ENCODE data around the gene SF3B2. TPM values are rescaled to one million over a fixed set of nuclear protein-coding genes. Genes with fewer than 3 reads are reported as not detected.

Gene SF3B2
- total RNA-seq, 4 donors from 2014 or later = 117 to 160 (median 137) TPM

DNA sequence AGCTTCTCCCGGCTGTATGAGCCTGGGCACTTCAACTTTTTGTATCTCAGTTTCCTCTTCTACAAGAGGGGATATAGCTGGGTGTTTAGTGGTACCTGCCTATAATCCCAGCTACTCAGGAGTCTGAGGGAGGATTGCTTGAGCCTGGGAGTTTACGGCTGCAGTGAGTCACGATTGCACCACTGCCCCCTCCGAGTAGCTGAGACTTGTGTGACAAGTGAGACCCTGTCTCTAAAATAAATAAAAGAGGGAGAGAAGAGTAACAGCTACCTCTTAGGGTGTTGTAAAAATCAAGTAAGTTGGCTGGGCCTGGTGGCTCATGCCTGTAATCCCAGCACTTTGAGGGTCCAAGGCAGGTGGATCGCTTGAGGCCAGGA lies 15.8 kb upstream of the SF3B2 start:
- no peaks in the 10 kb centered on the region for H3K36me3 ChIP-seq
- H3K9me3 ChIP-seq = no peaks in the 10 kb centered on the region
- no peak for DNase-seq (ENCODE audit: extremely low spot score)
- 90% methylated on average over 5 of the region's 5 CpGs for WGBS
- H3K4me3 ChIP-seq = no peak overlapping the region
- peaks cover 0 to 21% (median 0%) of the 10 kb centered on the region in 4 donors for H3K27me3 ChIP-seq
- intact Hi-C loops (cut with DNase I) = no loop called here
- H3K27ac ChIP-seq (replicated peaks in 1 of 4) = no peak overlapping the region
- H3K4me1 ChIP-seq = no peaks in the 10 kb centered on the region
- no peak for TF ChIP-seq POLR2A (IDR thresholded peaks at IDR 0.05; ENCODE audit: low read depth)
- no peak for TF ChIP-seq EP300 (IDR thresholded peaks at IDR 0.05)
- TF ChIP-seq, protein P1, sequence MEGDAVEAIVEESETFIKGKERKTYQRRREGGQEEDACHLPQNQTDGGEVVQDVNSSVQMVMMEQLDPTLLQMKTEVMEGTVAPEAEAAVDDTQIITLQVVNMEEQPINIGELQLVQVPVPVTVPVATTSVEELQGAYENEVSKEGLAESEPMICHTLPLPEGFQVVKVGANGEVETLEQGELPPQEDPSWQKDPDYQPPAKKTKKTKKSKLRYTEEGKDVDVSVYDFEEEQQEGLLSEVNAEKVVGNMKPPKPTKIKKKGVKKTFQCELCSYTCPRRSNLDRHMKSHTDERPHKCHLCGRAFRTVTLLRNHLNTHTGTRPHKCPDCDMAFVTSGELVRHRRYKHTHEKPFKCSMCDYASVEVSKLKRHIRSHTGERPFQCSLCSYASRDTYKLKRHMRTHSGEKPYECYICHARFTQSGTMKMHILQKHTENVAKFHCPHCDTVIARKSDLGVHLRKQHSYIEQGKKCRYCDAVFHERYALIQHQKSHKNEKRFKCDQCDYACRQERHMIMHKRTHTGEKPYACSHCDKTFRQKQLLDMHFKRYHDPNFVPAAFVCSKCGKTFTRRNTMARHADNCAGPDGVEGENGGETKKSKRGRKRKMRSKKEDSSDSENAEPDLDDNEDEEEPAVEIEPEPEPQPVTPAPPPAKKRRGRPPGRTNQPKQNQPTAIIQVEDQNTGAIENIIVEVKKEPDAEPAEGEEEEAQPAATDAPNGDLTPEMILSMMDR (IDR thresholded peaks at IDR 0.05) = no peak
- no peak for TF ChIP-seq POLR2AphosphoS5 (IDR thresholded peaks at IDR 0.05)

DNA sequence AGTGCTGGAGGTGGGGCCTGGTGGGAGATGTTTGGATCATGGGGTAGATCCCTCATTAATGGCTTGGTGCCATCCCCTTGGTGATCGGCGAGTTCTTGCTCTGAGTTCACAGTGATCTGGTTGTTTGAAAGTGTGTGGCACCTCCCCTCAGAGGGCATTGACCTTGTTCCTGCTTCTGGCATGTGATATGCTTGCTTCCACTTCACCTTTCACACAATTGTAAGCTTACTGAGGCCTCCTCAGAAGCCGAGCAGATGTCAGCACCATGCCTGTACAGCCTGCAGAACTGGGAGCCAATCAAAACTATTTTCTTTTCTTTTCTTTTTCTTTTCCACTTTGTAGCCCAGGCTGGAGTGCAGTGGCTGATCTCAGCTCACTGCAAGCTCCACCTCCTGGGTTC lies 14.8 kb upstream of the SF3B2 start:
- Histone ChIP-seq H3K4me3 (no peak overlapping the region), H3K4me1 (no peaks in the 10 kb centered on the region), H3K27ac (replicated peaks in 1 of 4) (no peak overlapping the region), H3K9me3 (no peaks in the 10 kb centered on the region), H3K27me3 (peaks cover 0 to 21% (median 0%) of the 10 kb centered on the region in 4 donors), H3K36me3 (no peaks in the 10 kb centered on the region)
- no peak for TF ChIP-seq POLR2A (IDR thresholded peaks at IDR 0.05; ENCODE audit: low read depth)
- no peak for TF ChIP-seq POLR2AphosphoS5 (IDR thresholded peaks at IDR 0.05)
- TF ChIP-seq EP300 (IDR thresholded peaks at IDR 0.05) = no peak
- TF ChIP-seq, protein P1 (IDR thresholded peaks at IDR 0.05) = no peak
- WGBS = 84% methylated on average over 3 of the region's 3 CpGs
- DNase-seq (ENCODE audit: extremely low spot score) = no peak
- intact Hi-C loops (cut with DNase I) = no loop called here

DNA sequence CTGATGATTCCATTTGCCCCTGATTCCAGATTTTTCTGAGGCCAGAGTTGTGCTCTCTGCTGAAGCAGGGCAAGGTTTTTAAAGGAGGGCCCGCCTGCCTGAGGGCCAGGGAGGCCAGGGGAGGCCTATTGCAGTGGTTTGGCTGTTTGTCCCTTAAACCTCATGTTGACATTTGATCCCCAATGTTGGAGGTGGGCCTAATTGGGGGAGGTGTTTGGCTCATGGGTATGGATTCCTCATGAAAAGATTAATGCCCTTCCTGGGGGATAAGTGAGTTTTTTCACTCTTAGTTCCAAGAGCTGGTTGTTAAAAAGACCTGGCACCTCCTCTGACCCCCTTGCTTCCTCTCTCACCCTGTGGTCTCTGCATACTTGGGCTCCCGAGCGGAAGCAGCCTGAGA lies 12.4 kb upstream of the SF3B2 start:
- intact Hi-C loops (cut with DNase I) = no loop called here
- Histone ChIP-seq H3K27ac (replicated peaks in 1 of 4) (no peak overlapping the region), H3K9me3 (no peaks in the 10 kb centered on the region), H3K27me3 (peaks cover 0 to 13% (median 0%) of the 10 kb centered on the region in 4 donors), H3K4me3 (no peak overlapping the region), H3K36me3 (peaks cover 0 to 6% (median 0%) of the 10 kb centered on the region in 4 donors), H3K4me1 (peaks cover 0 to 1% (median 0%) of the 10 kb centered on the region in 4 donors)
- WGBS = 89% methylated on average over 3 of the region's 3 CpGs
- DNase-seq (ENCODE audit: extremely low spot score) = no peak
- TF ChIP-seq POLR2AphosphoS5 (IDR thresholded peaks at IDR 0.05) (no peak), POLR2A (IDR thresholded peaks at IDR 0.05; ENCODE audit: low read depth) (no peak), EP300 (IDR thresholded peaks at IDR 0.05) (no peak)
- TF ChIP-seq, protein P1 (IDR thresholded peaks at IDR 0.05) = no peak

DNA sequence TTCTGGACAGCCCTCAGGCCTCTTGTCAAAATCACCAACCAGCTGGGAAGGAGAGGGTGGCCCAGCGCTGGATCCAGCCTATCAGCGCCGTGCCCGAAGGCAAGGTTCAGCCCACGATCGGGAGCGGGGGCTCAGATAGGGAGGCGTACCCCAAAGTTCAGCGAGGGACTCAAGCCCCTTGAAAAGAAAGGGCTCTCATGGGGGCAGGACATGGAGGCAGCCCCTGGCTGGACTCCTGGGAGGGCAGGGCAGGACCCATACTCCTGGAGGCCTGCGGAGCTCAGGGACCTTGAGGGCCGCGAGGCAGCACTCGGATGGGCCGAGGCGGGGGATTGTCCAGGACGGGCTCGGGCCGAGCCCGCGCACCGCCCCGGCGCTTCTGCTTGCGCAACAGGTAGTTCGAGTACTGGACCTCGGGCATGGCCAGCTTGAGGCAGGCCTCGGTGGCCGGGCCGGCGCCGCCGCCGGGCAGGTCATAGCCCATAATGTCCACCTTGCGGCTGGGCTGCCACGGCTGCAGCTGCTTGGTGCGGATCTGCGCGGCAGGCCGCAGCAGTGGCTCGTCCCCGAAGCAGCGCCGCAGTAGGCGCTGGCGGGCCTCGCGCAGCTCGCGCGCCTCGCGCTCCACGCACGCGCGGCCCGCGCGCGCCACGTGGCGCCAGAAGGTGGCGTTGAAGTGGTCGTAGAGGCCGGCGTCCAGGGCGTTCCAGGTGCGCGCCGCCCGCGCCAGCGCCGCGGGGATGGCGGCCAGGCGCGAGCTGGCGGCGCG lies 9.8 kb upstream of the SF3B2 start:
- Histone ChIP-seq H3K9me3 (no peaks in the 10 kb centered on the region), H3K27me3 (no peaks in the 10 kb centered on the region), H3K27ac (replicated peaks in 1 of 4) (no peak overlapping the region), H3K4me1 (peaks cover 3 to 23% (median 18%) of the 10 kb centered on the region in 4 donors), H3K4me3 (no peak overlapping the region), H3K36me3 (peaks cover 0 to 6% (median 0%) of the 10 kb centered on the region in 4 donors)
- intact Hi-C loops (cut with DNase I) = no loop called here
- no peak for DNase-seq (ENCODE audit: extremely low spot score)
- TF ChIP-seq EP300 (IDR thresholded peaks at IDR 0.05) (no peak), POLR2A (IDR thresholded peaks at IDR 0.05; ENCODE audit: low read depth) (no peak), POLR2AphosphoS5 (IDR thresholded peaks at IDR 0.05) (no peak)
- TF ChIP-seq, protein P1 (IDR thresholded peaks at IDR 0.05) = no peak
- WGBS = 96% methylated on average over 53 of the region's 81 CpGs

Data from esophagus muscularis mucosa (tissue), 4 donors.